OCI-LY7 (cell line): ENCODE results near the gene EPDR1. TPM values are rescaled to one million over a fixed set of nuclear protein-coding genes. Genes with fewer than 3 reads are reported as not detected.

Source experiments
- BruUV-seq: library from RNA; stranded (reverse); fragments of 400-500 nt; replicated peaks from 2 replicates; lab custom pipeline; 2021; lab: Mats Ljungman, UMichigan
- CTCF ChIA-PET: fragments of 300-600 bp; sonication (Branson Sonifier 250); formaldehyde crosslinking; loops from one replicate; lab custom pipeline; 2022; ENCODE audit warnings: antibody characterized with exemption; ENCODE audit not compliant: unreplicated experiment; lab: Charles Lee
- POLR2A ChIA-PET: fragments of 300-600 bp; sonication (Branson Sonifier 250); formaldehyde crosslinking; loops from one replicate; lab custom pipeline; 2022; ENCODE audit warnings: antibody characterized with exemption; lab: Charles Lee
- DNase-seq: peaks from one replicate; pipeline ENCODE4 v3.0.0-alpha.2; 2015; ENCODE audit warnings: low spot score
- H2AFZ ChIP-seq: fragments of 200-600 bp; sonication (generic), shearing (Covaris generic); 2 replicates; pipeline ENCODE4 v1.6.1; 2014; ENCODE audit warnings: mild to moderate bottlenecking, antibody characterized with exemption, low read length, moderate library complexity
- H3K27ac ChIP-seq: fragments of 200-600 bp; sonication (generic); 2 replicates; pipeline ENCODE4 v1.5.1; 2014; ENCODE audit warnings: mixed run types, low read depth, mild to moderate bottlenecking, moderate library complexity, low read length, inconsistent platforms; ENCODE audit not compliant: poor library complexity, severe bottlenecking
- H3K36me3 ChIP-seq: fragments of 200-600 bp; sonication (generic); 2 replicates; pipeline ENCODE4 v1.6.1; 2014; ENCODE audit warnings: mild to moderate bottlenecking, antibody characterized with exemption, low read length, moderate library complexity, mixed read lengths; ENCODE audit not compliant: insufficient read depth
- H3K4me1 ChIP-seq: fragments of 200-600 bp; sonication (generic); 2 replicates; pipeline ENCODE4 v1.5.1; 2014; ENCODE audit warnings: mild to moderate bottlenecking, low read length; ENCODE audit not compliant: insufficient read depth, poor library complexity, severe bottlenecking
- H3K4me2 ChIP-seq: fragments of 200-600 bp; sonication (generic); 2 replicates; pipeline ENCODE4 v1.6.1; 2014; ENCODE audit warnings: mild to moderate bottlenecking, low read length
- H3K4me3 ChIP-seq: fragments of 200-600 bp; sonication (generic); 2 replicates; pipeline ENCODE4 v1.5.1; 2014; ENCODE audit warnings: mild to moderate bottlenecking, low read depth, low read length; ENCODE audit not compliant: poor library complexity, severe bottlenecking
- H3K79me2 ChIP-seq: fragments of 200-600 bp; sonication (generic); 2 replicates; pipeline ENCODE4 v1.6.1; 2016; ENCODE audit warnings: low read depth, mild to moderate bottlenecking, low read length, moderate library complexity, mixed read lengths; ENCODE audit not compliant: insufficient read depth
- H3K9me2 ChIP-seq: fragments of 200-600 bp; sonication (generic); 2 replicates; pipeline ENCODE4 v1.6.1; 2016; ENCODE audit warnings: mild to moderate bottlenecking, low read length, mixed read lengths; ENCODE audit not compliant: insufficient read depth
- H3K9me3 ChIP-seq: fragments of 200-600 bp; sonication (generic); 2 replicates; pipeline ENCODE4 v1.6.1; 2014; ENCODE audit warnings: mild to moderate bottlenecking, mixed run types, low read length, mixed read lengths
- H4K20me1 ChIP-seq: fragments of 200-600 bp; sonication (generic); 2 replicates; pipeline ENCODE4 v1.6.1; 2014; ENCODE audit warnings: mild to moderate bottlenecking, antibody characterized with exemption, low read length, moderate library complexity, mixed read lengths; ENCODE audit not compliant: insufficient read depth
- EZH2phosphoT487 ChIP-seq: fragments of 200-600 bp; sonication (generic); IDR thresholded peaks from 2 replicates; pipeline ENCODE4 v1.6.1; 2018; ENCODE audit warnings: low read depth, borderline replicate concordance, mild to moderate bottlenecking, mixed run types, antibody characterized with exemption, low read length, moderate library complexity, mixed read lengths
- intact Hi-C: fragments of 100-400 bp; cut with micrococcal nuclease; formaldehyde crosslinking; loops from one replicate; pipeline ENCODE4 v1.10.0; 2022; ENCODE audit not compliant: unreplicated experiment
- total RNA-seq, 2 experiments: library from RNA; depleted of rRNA in 1 of 2; stranded (reverse); fragments of >200 nt in 1 of 2; shearing (Covaris generic) in 1 of 2; gene quantifications; 2 replicates each; pipeline ENCODE4 v1.2.3, GENCODE V29; 2014 to 2022
- TF ChIP-seq, protein P1 (sequence below): fragments of 200-600 bp; sonication (generic); conservative IDR thresholded peaks from 2 replicates; pipeline ENCODE4 v1.5.1; 2014; ENCODE audit warnings: mild to moderate bottlenecking, antibody characterized with exemption, low read length, moderate library complexity, mixed read lengths

Gene EPDR1
- total RNA-seq, 2 experiments from 2014 or later = not detected

- Histone ChIP-seq H3K4me2 (no peak overlapping the region), H4K20me1 (no peaks in the 10 kb centered on the region), H3K9me3 (no peaks in the 10 kb centered on the region), H3K36me3 (no peaks in the 10 kb centered on the region), H3K4me3 (no peak overlapping the region), H3K79me2 (no peaks in the 10 kb centered on the region), H2AFZ (no peak overlapping the region), H3K9me2 (no peaks in the 10 kb centered on the region), H3K27ac (no peak overlapping the region), H3K4me1 (no peaks in the 10 kb centered on the region)
- intact Hi-C loops = no loop called here
- CTCF ChIA-PET = no interaction called here
- no peak for TF ChIP-seq EZH2phosphoT487
- TF ChIP-seq, protein P1, sequence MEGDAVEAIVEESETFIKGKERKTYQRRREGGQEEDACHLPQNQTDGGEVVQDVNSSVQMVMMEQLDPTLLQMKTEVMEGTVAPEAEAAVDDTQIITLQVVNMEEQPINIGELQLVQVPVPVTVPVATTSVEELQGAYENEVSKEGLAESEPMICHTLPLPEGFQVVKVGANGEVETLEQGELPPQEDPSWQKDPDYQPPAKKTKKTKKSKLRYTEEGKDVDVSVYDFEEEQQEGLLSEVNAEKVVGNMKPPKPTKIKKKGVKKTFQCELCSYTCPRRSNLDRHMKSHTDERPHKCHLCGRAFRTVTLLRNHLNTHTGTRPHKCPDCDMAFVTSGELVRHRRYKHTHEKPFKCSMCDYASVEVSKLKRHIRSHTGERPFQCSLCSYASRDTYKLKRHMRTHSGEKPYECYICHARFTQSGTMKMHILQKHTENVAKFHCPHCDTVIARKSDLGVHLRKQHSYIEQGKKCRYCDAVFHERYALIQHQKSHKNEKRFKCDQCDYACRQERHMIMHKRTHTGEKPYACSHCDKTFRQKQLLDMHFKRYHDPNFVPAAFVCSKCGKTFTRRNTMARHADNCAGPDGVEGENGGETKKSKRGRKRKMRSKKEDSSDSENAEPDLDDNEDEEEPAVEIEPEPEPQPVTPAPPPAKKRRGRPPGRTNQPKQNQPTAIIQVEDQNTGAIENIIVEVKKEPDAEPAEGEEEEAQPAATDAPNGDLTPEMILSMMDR = no peak
- BruUV-seq = no TSS peak
- no peak for DNase-seq
- POLR2A ChIA-PET = no interaction called here
Observed at GRCh38 chr7:37961251-37961650, 40.8 kb downstream of the EPDR1 start.

- POLR2A ChIA-PET = interaction anchor here (0.7 kb wide), 1 partner anchor 58 kb away, joined by 3 read pairs; no protein-coding TSS in a partner anchor
- intact Hi-C loops = no loop called here
- CTCF ChIA-PET = no interaction called here
Observed at GRCh38 chr7:37964196-37964595, 43.8 kb downstream of the EPDR1 start.

DNA sequence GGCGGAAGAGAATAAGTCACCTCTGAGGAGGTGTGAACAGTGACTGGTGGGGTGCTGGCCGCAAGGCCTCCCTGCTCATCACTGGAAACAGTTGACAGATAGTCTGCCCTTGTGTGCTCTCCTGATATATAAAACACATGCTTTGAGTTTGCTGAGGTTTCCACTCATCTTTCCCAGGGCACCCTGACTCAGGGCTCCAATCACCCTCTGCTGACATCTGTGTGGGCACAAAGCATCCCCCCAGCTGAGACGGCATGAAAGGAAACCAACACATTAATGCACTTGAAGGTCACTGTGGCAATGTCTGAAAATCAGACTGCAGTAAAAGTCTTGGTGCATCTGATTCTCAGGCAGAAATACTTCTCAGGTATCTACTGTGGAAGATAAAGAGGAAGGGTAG lies 49.8 kb downstream of the EPDR1 start:
- no peaks in the 10 kb centered on the region for H3K4me1 ChIP-seq
- intact Hi-C loops = no loop called here
- H4K20me1 ChIP-seq = no peaks in the 10 kb centered on the region
- no peaks in the 10 kb centered on the region for H3K79me2 ChIP-seq
- ChIA-PET CTCF (no interaction called here), POLR2A (no interaction called here)
- H3K4me3 ChIP-seq = no peak overlapping the region
- H3K9me2 ChIP-seq = no peaks in the 10 kb centered on the region
- H3K9me3 ChIP-seq = no peaks in the 10 kb centered on the region
- H3K36me3 ChIP-seq = no peaks in the 10 kb centered on the region
- no peak overlapping the region for H2AFZ ChIP-seq
- H3K4me2 ChIP-seq = no peak overlapping the region
- TF ChIP-seq, protein P1 = no peak
- TF ChIP-seq EZH2phosphoT487 = no peak
- no peak overlapping the region for H3K27ac ChIP-seq
- no peak for DNase-seq
- BruUV-seq = no TSS peak

More at GRCh38 chr7:37964196-37964595, 43.8 kb downstream of the EPDR1 start:
- H3K36me3 ChIP-seq = no peaks in the 10 kb centered on the region
- no peak overlapping the region for H3K4me2 ChIP-seq
- H3K4me1 ChIP-seq = no peaks in the 10 kb centered on the region
- no peaks in the 10 kb centered on the region for H3K9me2 ChIP-seq
- BruUV-seq = no TSS peak
- H3K4me3 ChIP-seq = no peak overlapping the region
- no peak overlapping the region for H2AFZ ChIP-seq
- TF ChIP-seq, protein P1 = no peak
- DNase-seq = no peak
- H3K9me3 ChIP-seq = no peaks in the 10 kb centered on the region
- no peaks in the 10 kb centered on the region for H3K79me2 ChIP-seq
- no peak overlapping the region for H3K27ac ChIP-seq
- no peaks in the 10 kb centered on the region for H4K20me1 ChIP-seq
